Loucy (cell line): ENCODE measurements around the gene ABHD11.

Source experiments
- EZH2phosphoT487 ChIP-seq: fragments of 200-600 bp; IDR thresholded peaks from 2 replicates; pipeline ENCODE4 v1.6.1; 2018; ENCODE audit warnings: antibody characterized with exemption, mild to moderate bottlenecking, moderate library complexity, borderline replicate concordance
- TF ChIP-seq, protein P1 (sequence below): fragments of 200-600 bp; sonication (generic); conservative IDR thresholded peaks from 2 replicates; pipeline ENCODE4 v1.5.1; 2014; ENCODE audit warnings: mild to moderate bottlenecking, antibody characterized with exemption, low read length

DNA sequence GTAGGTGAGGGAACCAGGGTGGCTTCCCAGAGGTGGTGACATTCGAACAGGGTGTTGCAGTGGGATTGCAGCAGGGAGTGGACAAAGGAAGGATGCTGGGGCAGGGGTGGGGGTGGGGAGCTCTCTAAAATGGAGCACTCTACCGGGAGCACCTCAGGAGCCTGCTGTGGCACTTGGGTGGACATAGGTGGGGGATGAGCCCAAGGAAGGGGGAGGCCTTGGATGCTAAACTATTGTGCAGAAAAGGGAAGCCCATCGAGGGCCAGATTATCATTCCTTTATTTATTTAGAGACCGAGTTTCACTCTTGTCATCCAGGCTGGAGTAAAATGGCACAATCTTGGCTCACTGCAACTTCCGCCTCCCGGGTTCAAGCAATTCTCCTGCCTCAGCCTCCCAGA, 15.8 kb downstream of the ABHD11 start:
- TF ChIP-seq, protein P1, sequence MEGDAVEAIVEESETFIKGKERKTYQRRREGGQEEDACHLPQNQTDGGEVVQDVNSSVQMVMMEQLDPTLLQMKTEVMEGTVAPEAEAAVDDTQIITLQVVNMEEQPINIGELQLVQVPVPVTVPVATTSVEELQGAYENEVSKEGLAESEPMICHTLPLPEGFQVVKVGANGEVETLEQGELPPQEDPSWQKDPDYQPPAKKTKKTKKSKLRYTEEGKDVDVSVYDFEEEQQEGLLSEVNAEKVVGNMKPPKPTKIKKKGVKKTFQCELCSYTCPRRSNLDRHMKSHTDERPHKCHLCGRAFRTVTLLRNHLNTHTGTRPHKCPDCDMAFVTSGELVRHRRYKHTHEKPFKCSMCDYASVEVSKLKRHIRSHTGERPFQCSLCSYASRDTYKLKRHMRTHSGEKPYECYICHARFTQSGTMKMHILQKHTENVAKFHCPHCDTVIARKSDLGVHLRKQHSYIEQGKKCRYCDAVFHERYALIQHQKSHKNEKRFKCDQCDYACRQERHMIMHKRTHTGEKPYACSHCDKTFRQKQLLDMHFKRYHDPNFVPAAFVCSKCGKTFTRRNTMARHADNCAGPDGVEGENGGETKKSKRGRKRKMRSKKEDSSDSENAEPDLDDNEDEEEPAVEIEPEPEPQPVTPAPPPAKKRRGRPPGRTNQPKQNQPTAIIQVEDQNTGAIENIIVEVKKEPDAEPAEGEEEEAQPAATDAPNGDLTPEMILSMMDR: no peak
- no peak for TF ChIP-seq EZH2phosphoT487
